Measurements from ENCODE around the gene IFT25.
"Not testable (repeated sequence)": the region's sequence is repeated elsewhere in the genome, so short reads cannot be mapped to it uniquely, and the experiment has no call there.

Gene IFT25

GRCh38 chr1:53889304-53890298, 55.9 kb downstream of the IFT25 start, which contains the start of gene YIPF1:
YIPF1 (minus strand) TSS chr1:53889797; CDS start chr1:53888937, 860 bp downstream.
- DNase-seq (ENCODE audit: low read depth in 2 of 2): peak; percentile 74 to 79

GRCh38 chr1:53888681-53889080, 56.8 kb downstream of the IFT25 start:
- DNase-seq (ENCODE audit: low read depth in 2 of 2): no peak

- not testable (repeated sequence) for DNase-seq (ENCODE audit: low read depth in 2 of 2)
These were observed 61.9 kb downstream of the IFT25 start for GRCh38 chr1:53883600-53883999.

- not testable (repeated sequence) for DNase-seq (ENCODE audit: low read depth in 2 of 2)
These were observed 63.6 kb downstream of the IFT25 start for GRCh38 chr1:53881853-53882252.

- DNase-seq (ENCODE audit: low read depth in 2 of 2): no peak
These were observed 66.9 kb downstream of the IFT25 start for GRCh38 chr1:53878492-53879105.

GRCh38 chr1:53875150-53875549, 70.3 kb downstream of the IFT25 start:
- DNase-seq (ENCODE audit: low read depth in 2 of 2): not testable (repeated sequence)

- no peak for DNase-seq (ENCODE audit: low read depth in 2 of 2)
These were observed 73.6 kb downstream of the IFT25 start for GRCh38 chr1:53871773-53872484.
